Measurements from ENCODE around the gene RFX7.

RFX7 gene

GRCh38 chr15:56244038-56244810 lies 545 bp upstream of the RFX7 start:
- no peak for DNase-seq

DNA sequence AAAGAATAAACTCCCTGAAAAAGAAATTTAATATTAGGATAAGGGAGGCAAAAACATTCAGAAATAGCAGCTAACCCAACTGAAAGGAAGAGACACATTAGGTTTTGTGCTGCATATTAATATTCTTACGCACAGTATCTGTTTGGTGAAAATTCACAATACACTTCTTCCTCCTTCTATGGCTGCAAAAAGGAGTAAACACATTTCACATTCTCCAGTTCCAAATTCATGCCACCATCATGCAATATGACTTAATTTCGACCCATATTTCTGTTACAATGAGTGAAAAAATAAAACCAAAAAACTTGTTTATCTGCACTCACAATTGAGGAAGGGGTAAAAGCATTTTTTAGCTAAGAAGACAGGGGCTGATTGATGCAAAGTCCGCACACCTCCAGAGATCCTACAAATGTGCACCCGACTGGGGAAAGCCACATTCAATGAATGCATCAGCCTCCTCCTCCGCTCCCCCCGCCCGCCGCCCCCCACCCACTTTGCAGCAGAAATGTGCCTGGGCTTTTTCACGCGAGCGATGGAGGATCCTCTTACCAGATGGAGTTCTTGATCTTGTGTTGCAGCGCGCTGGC lies 1.0 kb downstream of the RFX7 start:
- DNase-seq: no peak

DNA sequence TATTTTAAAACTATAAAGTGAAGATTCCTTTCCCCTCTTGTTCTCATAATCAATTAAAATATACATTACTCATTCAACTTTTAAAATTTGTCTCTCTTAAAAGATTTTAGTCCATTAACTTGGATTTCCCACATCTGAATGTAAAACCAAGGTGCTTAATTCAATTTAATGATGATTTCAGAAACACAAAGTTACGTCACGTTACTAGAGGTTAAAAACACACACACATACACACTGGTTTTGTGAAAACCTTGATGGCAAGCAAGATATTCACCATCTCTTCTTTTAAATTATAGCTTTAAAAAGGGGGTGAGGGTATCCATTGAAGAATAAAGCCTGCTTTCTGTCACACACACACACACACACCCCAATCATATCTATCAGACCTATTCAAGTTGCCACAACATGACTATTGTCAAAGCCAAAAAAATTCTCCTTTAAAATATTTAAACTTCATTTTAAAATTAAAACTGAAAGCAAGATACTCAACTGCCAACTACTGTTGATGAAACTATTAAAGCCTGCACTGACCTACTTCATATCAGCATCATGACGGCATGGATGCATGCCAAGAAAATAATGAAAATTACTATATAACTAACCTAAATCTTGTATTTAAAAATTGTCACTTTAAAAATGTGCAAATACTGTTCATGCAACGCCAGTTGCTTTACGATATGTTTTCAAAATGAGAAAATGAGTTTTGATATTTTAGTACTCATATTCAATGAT lies 2.1 kb downstream of the RFX7 start:
- DNase-seq: no peak

DNA sequence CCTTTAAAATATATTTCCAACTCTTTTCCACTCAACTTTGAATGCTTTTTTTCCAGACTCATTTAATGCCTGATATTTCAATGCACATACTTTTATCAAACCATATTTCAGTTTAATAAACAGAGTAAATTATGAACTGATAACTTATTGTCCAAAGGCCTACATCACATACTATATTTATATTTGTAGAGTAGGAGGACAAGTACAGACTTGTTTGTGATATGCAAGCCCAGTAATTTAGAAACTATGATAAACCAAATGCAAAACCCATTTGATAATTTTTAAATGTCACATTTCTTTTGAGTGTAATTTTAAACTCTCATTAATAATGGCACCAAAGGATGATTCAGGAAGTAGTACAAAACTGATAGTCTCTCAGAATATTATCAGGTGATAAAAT lies 3.3 kb downstream of the RFX7 start:
- DNase-seq: no peak

DNA sequence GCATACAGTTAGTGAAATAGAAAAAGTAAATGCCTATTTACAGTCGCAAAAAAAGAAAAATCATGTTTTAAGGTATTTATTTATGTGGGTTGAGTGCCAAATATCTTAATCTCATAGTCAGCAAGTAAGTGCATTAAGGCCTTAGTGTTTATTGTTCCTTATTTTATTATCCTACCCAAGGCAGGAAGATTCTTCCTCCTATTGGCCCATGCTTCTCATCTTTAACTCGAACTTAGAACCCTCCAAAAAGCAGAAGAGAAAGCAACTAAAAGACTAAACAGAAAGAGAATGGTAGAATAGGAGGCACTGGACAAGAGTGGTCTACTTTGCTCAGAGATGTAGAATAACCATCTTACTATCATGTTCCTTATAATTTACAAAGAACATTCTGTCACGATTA lies 7.5 kb downstream of the RFX7 start:
- DNase-seq: no peak

DNA sequence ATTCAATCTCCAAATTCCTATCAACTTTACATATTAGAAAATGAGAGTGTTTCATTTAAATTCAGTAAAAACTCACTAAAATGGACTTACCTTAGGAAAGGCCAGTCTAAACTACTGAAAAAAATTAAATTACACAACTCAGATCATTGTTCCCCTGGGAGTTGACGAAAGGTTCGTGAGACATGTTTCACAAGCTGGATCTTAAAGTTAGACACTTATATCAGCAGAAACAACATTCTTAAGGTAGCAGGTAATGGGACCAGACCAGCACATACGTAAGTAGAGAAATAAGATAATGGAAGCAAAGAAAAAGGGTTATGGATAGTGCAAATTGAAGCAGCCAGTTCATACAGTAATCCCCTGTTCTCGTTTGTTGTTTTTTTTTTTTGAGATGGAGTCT lies 8.9 kb downstream of the RFX7 start:
- no peak for DNase-seq

DNA sequence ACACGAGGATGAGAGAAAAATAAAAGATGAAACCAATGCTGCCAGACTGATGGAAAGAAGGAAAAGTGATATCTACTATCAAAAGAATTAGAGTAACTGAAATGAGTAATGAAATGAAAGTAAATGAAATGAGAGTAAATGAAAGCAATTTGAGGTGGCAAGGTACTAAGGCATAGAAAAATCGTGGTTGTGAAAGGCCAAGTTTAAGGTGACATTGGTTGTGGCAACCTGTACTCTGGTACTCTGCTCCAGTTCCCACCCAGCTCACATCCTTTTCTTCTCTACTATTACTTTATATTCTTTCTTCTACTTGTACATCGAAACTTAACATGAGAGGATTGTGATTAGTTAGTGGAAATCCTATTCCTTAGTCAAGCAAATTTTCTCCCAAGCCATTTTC lies 10.1 kb downstream of the RFX7 start:
- DNase-seq: no peak

- no peak for DNase-seq
These were observed 11.6 kb downstream of the RFX7 start for GRCh38 chr15:56232058-56232457.

DNA sequence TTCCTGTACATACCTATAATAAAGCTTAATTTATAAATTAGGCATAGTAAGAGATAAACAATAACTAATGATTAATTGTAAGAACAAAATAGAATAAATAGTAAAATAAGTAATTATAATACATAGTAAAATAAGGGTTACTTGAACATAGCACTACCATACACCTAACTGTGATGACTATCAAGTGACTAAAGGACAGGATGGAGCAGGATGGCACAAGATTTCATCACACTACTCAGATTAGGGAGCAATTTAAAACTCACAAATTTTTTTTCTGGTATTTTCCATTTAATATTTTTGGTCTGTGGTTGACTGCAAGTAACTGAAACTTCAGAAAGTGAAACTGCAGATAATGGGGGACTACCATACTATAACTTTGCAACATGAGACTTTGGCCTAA lies 14.8 kb downstream of the RFX7 start:
- DNase-seq: no peak

GRCh38 chr15:56228352-56228751 lies 15.3 kb downstream of the RFX7 start:
- no peak for DNase-seq

DNA sequence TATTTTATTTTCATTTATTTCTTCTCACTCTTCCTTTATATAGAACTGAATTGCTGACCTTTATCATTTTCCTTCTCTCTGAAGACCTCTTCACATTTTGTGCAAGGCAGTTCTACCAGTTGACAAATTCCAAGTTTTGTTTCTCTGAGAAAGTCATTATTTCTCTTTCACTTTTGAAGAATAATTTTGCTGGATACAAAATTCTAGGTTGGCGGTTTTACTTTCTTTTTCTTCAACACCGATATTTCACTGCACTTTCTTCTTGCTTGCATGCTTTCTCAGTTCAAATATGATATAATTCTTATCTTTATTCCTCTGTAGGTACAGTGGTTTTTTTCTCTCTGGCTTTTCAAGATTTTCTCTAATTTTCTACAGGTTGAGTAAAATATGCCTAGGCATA lies 15.9 kb downstream of the RFX7 start:
- no peak for DNase-seq

DNA sequence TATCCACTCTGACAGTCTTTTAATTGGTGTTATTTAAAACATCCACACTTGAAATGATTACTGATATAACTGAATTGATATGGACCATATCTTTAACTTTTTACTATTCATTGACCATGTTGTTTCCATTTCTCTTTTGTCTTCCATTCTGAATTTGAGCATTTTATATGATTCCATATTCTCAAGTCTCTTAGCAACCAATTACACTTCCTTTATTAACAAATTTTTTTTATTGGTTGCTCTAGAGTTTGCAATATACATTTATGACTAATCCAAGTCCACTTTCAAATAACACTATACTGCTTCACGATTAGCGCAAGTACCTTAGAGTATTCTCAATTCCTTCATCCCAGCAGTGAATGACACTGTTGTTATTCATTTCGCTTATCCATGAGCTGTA lies 16.4 kb downstream of the RFX7 start:
- no peak for DNase-seq

- no peak for DNase-seq
These were observed 18.2 kb downstream of the RFX7 start for GRCh38 chr15:56225520-56225919.

GRCh38 chr15:56222302-56222701 lies 21.4 kb downstream of the RFX7 start:
- DNase-seq: no peak

- DNase-seq: no peak
These were observed 26.3 kb downstream of the RFX7 start for GRCh38 chr15:56217341-56217740.

DNA sequence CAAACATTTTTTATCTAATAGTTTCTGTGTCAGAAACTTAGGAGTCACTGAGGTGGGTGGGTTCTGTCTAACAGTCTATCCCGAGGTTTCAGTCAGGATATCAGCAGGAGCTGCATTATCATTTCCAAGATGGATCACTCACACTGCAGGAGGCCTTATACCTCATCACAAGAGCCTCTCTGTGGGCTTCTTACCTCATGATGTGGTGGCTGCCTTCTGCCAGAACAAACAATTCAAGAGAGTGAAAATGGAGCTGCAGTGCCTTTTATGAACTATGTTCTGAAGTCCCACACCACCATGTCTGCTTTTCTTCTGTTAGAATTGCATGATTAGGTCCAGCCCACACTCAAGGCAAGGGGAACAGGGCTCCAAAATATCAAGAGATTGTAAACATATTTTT lies 27.9 kb downstream of the RFX7 start:
- no peak for DNase-seq

DNA sequence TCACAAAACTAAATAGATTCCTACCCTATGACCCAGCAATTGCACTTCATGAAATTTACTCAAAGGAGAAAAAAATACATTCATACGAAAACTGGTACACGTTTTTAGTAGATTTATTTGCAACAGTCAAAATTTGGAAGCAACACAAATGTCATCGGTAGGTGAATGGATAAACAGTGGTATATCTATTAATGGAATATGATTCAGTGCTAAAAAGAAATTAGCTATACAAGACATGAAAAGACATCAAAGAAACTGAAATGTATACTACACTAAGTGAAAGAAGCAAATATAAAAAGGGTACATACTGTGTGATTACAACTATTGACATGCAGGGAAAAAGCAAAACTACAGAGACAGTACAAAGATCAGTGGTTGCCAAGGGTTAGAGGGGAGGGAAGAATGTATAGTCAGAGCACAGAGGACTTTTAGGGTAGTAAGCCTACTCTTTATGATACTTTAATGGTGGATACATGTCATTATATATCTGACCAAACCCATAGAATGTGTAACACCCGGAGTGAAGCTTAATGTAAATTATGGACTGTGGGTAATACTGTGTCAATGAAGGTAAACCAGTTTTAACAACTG lies 31.6 kb downstream of the RFX7 start:
- DNase-seq: no peak

DNA sequence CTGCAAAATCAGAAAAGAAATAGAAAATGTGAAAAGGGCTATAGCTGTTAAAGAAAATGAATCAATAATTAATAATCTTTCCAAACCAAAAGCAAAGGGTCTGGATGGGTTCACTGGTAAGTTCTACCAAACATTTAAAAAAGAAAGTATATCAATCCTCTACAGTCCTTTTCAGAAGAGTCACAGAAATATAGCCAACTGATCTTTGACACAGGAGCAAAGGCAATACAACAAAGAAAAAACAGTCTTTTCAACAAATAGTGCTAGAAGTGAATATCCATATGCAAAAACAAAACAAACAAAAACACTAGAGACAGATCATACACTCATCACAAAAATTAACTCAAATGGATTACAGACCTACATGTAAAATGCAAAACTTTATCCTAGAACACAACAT lies 32.6 kb downstream of the RFX7 start:
- no peak for DNase-seq

DNA sequence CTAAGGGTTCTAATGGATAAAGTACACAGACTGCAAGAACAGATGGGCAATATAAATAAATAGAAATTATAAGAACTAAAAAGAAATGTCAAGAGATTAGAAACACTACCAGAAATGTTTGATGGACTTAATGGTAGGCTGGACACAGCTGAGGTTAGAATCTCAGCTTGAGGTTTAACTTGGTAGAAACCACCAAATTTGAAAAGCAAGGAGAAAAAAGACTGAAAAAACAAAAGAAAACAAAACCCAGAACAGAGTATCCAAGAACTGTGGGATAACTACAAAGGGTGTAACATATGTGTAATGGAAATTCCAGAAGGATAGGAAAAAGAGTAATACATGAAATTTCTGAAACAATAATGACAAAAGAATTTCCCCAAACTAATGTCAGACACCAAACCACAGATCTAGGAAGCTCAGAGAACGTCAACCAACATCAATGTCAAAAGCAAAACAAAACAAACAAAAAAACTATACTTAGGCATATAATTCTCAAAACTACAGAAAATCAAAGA lies 35.0 kb downstream of the RFX7 start:
- no peak for DNase-seq

GRCh38 chr15:56208185-56208584 lies 35.5 kb downstream of the RFX7 start:
- no peak for DNase-seq

GRCh38 chr15:56207711-56208110 lies 36.0 kb downstream of the RFX7 start:
- no peak for DNase-seq

DNA sequence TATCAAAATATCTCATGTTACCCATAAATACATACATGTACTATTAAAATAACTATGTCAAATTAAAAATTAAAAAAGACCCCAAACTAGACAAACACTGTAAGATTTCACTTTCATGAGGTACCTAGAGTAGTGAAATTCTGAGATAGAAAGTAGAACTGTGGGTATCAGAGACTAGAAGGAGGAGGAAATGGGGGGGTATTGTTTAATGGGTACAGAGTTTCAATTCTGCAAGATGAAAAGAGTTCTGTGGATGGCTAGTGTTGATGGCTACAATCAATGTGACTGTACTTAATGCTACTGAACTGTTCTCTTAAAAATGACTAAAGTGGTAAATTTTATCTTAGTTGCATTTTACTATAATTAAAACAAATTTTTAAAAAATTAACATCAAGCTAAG lies 36.6 kb downstream of the RFX7 start:
- DNase-seq: no peak

- DNase-seq: no peak
These were observed 38.4 kb downstream of the RFX7 start for GRCh38 chr15:56205061-56205876.

All from activated CD4-positive, alpha-beta T cell treated with anti-CD3 and anti-CD28 coated beads, Interleukin-2, amount 50 U/mL, for 1 hour (primary cell).